ENCODE measurements around the gene INO80E.
A peak's percentile ranks its signal among the peaks of the same experiment; 100 is the strongest.

GRCh38 chr16:30006095-30006473 lies 10.0 kb downstream of the INO80E start:
- TF ChIP-seq, protein P1, sequence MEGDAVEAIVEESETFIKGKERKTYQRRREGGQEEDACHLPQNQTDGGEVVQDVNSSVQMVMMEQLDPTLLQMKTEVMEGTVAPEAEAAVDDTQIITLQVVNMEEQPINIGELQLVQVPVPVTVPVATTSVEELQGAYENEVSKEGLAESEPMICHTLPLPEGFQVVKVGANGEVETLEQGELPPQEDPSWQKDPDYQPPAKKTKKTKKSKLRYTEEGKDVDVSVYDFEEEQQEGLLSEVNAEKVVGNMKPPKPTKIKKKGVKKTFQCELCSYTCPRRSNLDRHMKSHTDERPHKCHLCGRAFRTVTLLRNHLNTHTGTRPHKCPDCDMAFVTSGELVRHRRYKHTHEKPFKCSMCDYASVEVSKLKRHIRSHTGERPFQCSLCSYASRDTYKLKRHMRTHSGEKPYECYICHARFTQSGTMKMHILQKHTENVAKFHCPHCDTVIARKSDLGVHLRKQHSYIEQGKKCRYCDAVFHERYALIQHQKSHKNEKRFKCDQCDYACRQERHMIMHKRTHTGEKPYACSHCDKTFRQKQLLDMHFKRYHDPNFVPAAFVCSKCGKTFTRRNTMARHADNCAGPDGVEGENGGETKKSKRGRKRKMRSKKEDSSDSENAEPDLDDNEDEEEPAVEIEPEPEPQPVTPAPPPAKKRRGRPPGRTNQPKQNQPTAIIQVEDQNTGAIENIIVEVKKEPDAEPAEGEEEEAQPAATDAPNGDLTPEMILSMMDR (IDR thresholded peaks at IDR 0.05 in 8 of 11, conservative IDR thresholded peaks at IDR 0.05 in 3 of 11): no peak
- no peak for TF ChIP-seq POLR2A (IDR thresholded peaks at IDR 0.05)
- peak in 1 of 3 donors; percentile 16 for TF ChIP-seq POLR2AphosphoS5 (IDR thresholded peaks at IDR 0.05)
